Testis (tissue), 2 donors: ENCODE data around the gene FARS2.

Experiments used
- CTCF ChIP-seq, 3 experiments: fragments of 450-650 bp in 2 of 3; fragments of 200-600 bp in 1 of 3; sonication (generic) in 1 of 3; IDR thresholded peaks; one replicate each; pipeline ENCODE4 v1.5.1; 2016 to 2019; ENCODE audit warnings: antibody characterized with exemption in 3 of 3, mild to moderate bottlenecking in 2 of 3, moderate library complexity in 1 of 3
- POLR2A ChIP-seq: fragments of 450-650 bp; IDR thresholded peaks from one replicate; pipeline ENCODE4 v1.6.1; 2017; ENCODE audit warnings: antibody characterized with exemption, mild to moderate bottlenecking, moderate library complexity

- TF ChIP-seq CTCF (IDR thresholded peaks at IDR 0.05), result no peak
- no peak for TF ChIP-seq POLR2A
Observed at GRCh38 chr6:5818959-5819358, 557.6 kb downstream of the FARS2 start.
